Endothelial cell (in vitro differentiated cells): ENCODE measurements around the gene POU2AF1. TPM values are rescaled to one million over a fixed set of nuclear protein-coding genes. Genes with fewer than 3 reads are reported as not detected.
"Not testable (repeated sequence)": the region's sequence is repeated elsewhere in the genome, so short reads cannot be mapped to it uniquely, and the experiment has no call there.

Source experiments
- DNase-seq: peaks from one replicate; pipeline ENCODE4 v3.0.0; 2021; ENCODE audit warnings: low spot score
- H3K27ac Mint-ChIP-seq: one replicate; pipeline ENCODE4 v1.8.0; 2021; ENCODE audit warnings: mixed read lengths, inconsistent platforms; ENCODE audit not compliant: unreplicated experiment
- H3K27me3 Mint-ChIP-seq: one replicate; pipeline ENCODE4 v1.8.0; 2021; ENCODE audit warnings: mild to moderate bottlenecking, moderate library complexity, mixed read lengths, inconsistent platforms; ENCODE audit not compliant: unreplicated experiment
- H3K36me3 Mint-ChIP-seq: one replicate; pipeline ENCODE4 v1.8.0; 2021; ENCODE audit warnings: mild to moderate bottlenecking, low read depth, mixed read lengths, inconsistent platforms; ENCODE audit not compliant: unreplicated experiment
- H3K4me1 Mint-ChIP-seq: one replicate; pipeline ENCODE4 v1.8.0; 2021; ENCODE audit warnings: mild to moderate bottlenecking, mixed read lengths, inconsistent platforms; ENCODE audit not compliant: unreplicated experiment
- H3K4me3 Mint-ChIP-seq: one replicate; pipeline ENCODE4 v1.8.0; 2021; ENCODE audit warnings: mild to moderate bottlenecking, mixed read lengths, inconsistent platforms; ENCODE audit not compliant: unreplicated experiment
- H3K9me3 Mint-ChIP-seq: one replicate; pipeline ENCODE4 v1.8.0; 2021; ENCODE audit warnings: mixed read lengths, inconsistent platforms; ENCODE audit not compliant: unreplicated experiment
- total RNA-seq: library from RNA; stranded (reverse); fragmentation: NEBNext Ultra II Directional; extraction: Animal tissue kit (Norgen Biotek cat#: 25700); gene quantifications from one replicate; pipeline ENCODE4 v1.2.1, GENCODE V29; 2021; ENCODE audit not compliant: unreplicated experiment
- TF ChIP-seq, protein P1 (sequence below): fragments of 200-600 bp; sonication (generic); IDR thresholded peaks from one replicate; pipeline ENCODE4 v1.5.0; 2021; ENCODE audit warnings: antibody characterized with exemption; ENCODE audit not compliant: unreplicated experiment

The POU2AF1 gene
- total RNA-seq, 1 donor from 2014 or later = not detected

- Mint-ChIP-seq H3K9me3 (no peaks in the 10 kb centered on the region), H3K27ac (no peak overlapping the region), H3K27me3 (peaks cover 3% of the 10 kb centered on the region), H3K4me1 (no peaks in the 10 kb centered on the region), H3K36me3 (no peaks in the 10 kb centered on the region), H3K4me3 (no peak overlapping the region)
- TF ChIP-seq, protein P1, sequence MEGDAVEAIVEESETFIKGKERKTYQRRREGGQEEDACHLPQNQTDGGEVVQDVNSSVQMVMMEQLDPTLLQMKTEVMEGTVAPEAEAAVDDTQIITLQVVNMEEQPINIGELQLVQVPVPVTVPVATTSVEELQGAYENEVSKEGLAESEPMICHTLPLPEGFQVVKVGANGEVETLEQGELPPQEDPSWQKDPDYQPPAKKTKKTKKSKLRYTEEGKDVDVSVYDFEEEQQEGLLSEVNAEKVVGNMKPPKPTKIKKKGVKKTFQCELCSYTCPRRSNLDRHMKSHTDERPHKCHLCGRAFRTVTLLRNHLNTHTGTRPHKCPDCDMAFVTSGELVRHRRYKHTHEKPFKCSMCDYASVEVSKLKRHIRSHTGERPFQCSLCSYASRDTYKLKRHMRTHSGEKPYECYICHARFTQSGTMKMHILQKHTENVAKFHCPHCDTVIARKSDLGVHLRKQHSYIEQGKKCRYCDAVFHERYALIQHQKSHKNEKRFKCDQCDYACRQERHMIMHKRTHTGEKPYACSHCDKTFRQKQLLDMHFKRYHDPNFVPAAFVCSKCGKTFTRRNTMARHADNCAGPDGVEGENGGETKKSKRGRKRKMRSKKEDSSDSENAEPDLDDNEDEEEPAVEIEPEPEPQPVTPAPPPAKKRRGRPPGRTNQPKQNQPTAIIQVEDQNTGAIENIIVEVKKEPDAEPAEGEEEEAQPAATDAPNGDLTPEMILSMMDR = no peak
- no peak for DNase-seq
Observed at GRCh38 chr11:111395749-111396148, 16.7 kb upstream of the POU2AF1 start.

DNA sequence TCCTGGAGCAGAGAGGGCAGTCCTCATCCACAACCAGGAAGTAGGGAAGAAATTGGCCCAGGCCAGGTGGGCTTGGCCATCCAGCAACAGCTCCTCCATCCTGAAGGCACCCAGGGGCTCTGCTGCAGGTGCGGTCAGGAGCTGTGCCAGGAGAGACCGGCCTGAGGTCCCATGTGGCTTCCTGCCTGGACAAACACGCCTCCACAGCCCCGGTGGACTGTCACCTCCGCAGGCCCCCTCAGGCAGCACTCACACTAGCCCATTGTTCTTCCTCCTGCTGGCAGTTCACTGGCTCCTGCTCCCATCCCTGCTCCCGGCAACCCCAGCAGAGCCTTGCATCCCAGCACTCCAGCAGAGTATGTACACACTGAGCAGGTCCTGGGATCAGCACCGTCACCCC, 16.0 kb upstream of the POU2AF1 start:
- no peaks in the 10 kb centered on the region for H3K9me3 Mint-ChIP-seq
- no peak for DNase-seq
- no peaks in the 10 kb centered on the region for H3K36me3 Mint-ChIP-seq
- no peak overlapping the region for H3K4me3 Mint-ChIP-seq
- peaks cover 3% of the 10 kb centered on the region for H3K27me3 Mint-ChIP-seq
- TF ChIP-seq, protein P1 = no peak
- H3K4me1 Mint-ChIP-seq = no peaks in the 10 kb centered on the region
- no peak overlapping the region for H3K27ac Mint-ChIP-seq

DNA sequence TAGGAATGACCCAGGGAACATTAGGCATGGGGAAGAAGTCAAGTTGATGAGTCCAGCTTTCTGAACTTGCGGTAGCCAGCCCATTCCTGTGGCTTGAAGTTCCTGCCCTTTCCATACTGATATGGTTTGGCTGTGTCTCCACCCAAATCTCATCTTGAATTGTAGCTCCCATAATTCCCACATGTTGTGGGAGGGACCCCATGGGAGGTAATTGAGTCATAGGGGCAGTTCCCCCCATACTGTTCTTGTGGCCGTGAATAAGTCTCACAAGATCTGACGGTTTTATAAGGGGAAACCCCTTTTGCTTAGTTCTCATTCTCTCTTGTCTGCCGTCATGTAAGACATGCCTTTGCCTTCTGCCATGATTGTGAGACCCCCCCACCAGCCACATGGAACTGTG, 15.1 kb upstream of the POU2AF1 start:
- not testable (repeated sequence) for H3K27ac Mint-ChIP-seq, H3K4me1 Mint-ChIP-seq, H3K9me3 Mint-ChIP-seq, DNase-seq, H3K36me3 Mint-ChIP-seq, H3K4me3 Mint-ChIP-seq, H3K27me3 Mint-ChIP-seq

DNA sequence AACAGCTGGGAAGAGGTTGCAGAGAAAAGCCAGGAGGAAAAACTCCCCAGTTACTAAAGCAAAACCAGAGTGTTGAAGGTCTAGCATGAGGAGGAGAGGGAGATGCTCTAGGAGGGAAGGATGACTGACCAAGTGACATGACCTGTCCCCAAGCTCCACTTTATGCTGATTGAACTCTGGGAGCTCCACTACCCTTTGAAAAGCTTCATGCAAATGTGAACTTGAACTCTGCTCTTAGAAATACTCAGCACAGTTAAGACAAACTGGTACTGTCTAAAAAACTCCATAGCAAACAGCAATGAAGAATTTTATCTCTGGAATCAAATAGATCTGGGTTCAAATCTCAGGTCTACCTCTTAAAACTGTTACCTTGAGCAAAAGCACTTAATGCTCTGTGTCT, 14.5 kb upstream of the POU2AF1 start:
- Mint-ChIP-seq H3K27me3 (peaks cover 3% of the 10 kb centered on the region), H3K4me3 (no peak overlapping the region), H3K4me1 (peaks cover 3% of the 10 kb centered on the region), H3K36me3 (no peaks in the 10 kb centered on the region), H3K9me3 (no peaks in the 10 kb centered on the region), H3K27ac (no peak overlapping the region)
- TF ChIP-seq, protein P1 = no peak
- DNase-seq = no peak

- no peaks in the 10 kb centered on the region for H3K36me3 Mint-ChIP-seq
- TF ChIP-seq, protein P1 = no peak
- no peak for DNase-seq
- H3K27ac Mint-ChIP-seq = no peak overlapping the region
- H3K27me3 Mint-ChIP-seq = peaks cover 3% of the 10 kb centered on the region
- no peaks in the 10 kb centered on the region for H3K9me3 Mint-ChIP-seq
- no peak overlapping the region for H3K4me3 Mint-ChIP-seq
- peaks cover 3% of the 10 kb centered on the region for H3K4me1 Mint-ChIP-seq
Observed at GRCh38 chr11:111393096-111393495, 14.0 kb upstream of the POU2AF1 start.

DNA sequence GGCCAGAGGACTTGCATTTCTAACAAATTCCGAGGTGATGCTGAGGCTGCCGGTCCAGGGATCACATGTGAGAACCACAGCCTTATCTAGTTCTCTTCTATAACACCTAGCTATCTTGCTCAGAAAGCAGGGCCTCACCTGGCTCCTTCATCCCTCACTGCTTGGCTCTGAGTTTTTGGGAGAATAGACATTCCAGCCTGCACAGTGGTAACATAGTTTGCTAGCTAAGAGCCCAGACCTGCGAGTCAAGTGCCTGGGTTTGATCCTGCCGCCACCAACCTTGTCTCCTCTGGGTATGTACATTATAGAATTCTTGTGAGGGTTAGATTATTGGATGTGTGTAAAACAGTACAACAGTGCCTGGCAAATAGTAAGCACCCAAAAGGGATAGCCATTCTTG, 13.5 kb upstream of the POU2AF1 start:
- TF ChIP-seq, protein P1 = no peak
- no peak for DNase-seq

More for the DNA sequence above, 13.5 kb upstream of the POU2AF1 start:
- H3K27me3 Mint-ChIP-seq = peaks cover 3% of the 10 kb centered on the region
- H3K9me3 Mint-ChIP-seq = no peaks in the 10 kb centered on the region
- H3K4me1 Mint-ChIP-seq = peaks cover 3% of the 10 kb centered on the region
- H3K27ac Mint-ChIP-seq = no peak overlapping the region
- no peaks in the 10 kb centered on the region for H3K36me3 Mint-ChIP-seq
- H3K4me3 Mint-ChIP-seq = no peak overlapping the region
